ENCODE measurements around the gene MLPH.

- TF ChIP-seq CTBP1 (IDR thresholded peaks at IDR 0.05; ENCODE audit: borderline replicate concordance), result no peak
- TF ChIP-seq SP1 (IDR thresholded peaks at IDR 0.05), result no peak
- TF ChIP-seq FOXM1 (IDR thresholded peaks at IDR 0.05; ENCODE audit: borderline replicate concordance), result no peak
- no peak for TF ChIP-seq SUZ12 (IDR thresholded peaks at IDR 0.05)
- TF ChIP-seq FOXK2 (IDR thresholded peaks at IDR 0.05), result no peak
- TF ChIP-seq TARDBP (IDR thresholded peaks at IDR 0.05), result no peak
- no peak for TF ChIP-seq ELF4 (IDR thresholded peaks at IDR 0.05)
Measured at GRCh38 chr2:237479747-237480146, 7.3 kb upstream of the MLPH start.
